HG02642 (cell line): Measurements from ENCODE around the gene OPN3.
"Not testable (repeated sequence)": the region's sequence is repeated elsewhere in the genome, so short reads cannot be mapped to it uniquely, and the experiment has no call there.

Experiments used
- ATAC-seq: cut with Tn5 transposase; IDR thresholded peaks from one replicate; pipeline ENCODE4 v1.9.1; 2021; ENCODE audit warnings: mild to moderate bottlenecking; ENCODE audit not compliant: unreplicated experiment, poor library complexity

The OPN3 gene

GRCh38 chr1:241640149-241640866 lies at the start of gene OPN3, which contains the start of gene CHML:
Gene OPN3, minus strand, starts transcription at chr1:241640369. Its CDS starts 115 bp downstream, at chr1:241640254.
Gene CHML, minus strand, starts transcription at chr1:241640369. Its CDS starts 4,603 bp downstream, at chr1:241635766.
- peak; percentile 92 for ATAC-seq

- ATAC-seq = no peak
Measured at GRCh38 chr1:241688940-241689368, 48.8 kb upstream of the OPN3 start.

GRCh38 chr1:241684108-241684507 lies 43.9 kb upstream of the OPN3 start:
- no peak for ATAC-seq

GRCh38 chr1:241682921-241683320 lies 42.8 kb upstream of the OPN3 start:
- ATAC-seq = no peak

GRCh38 chr1:241681861-241682448 lies 41.8 kb upstream of the OPN3 start:
- ATAC-seq = not testable (repeated sequence)

GRCh38 chr1:241679961-241680360 lies 39.8 kb upstream of the OPN3 start:
- ATAC-seq = no peak

GRCh38 chr1:241679404-241679803 lies 39.2 kb upstream of the OPN3 start:
- ATAC-seq = no peak

- ATAC-seq = no peak
Measured at GRCh38 chr1:241678536-241678935, 38.4 kb upstream of the OPN3 start.

GRCh38 chr1:241677201-241677600 lies 37.0 kb upstream of the OPN3 start:
- ATAC-seq = peak; percentile 91

GRCh38 chr1:241675983-241676382 lies 35.8 kb upstream of the OPN3 start:
- ATAC-seq = no peak

GRCh38 chr1:241674805-241675384 lies 34.7 kb upstream of the OPN3 start:
- ATAC-seq = no peak

- ATAC-seq = no peak
Measured at GRCh38 chr1:241672301-241672700, 32.1 kb upstream of the OPN3 start.

GRCh38 chr1:241666419-241666818 lies 26.2 kb upstream of the OPN3 start:
- no peak for ATAC-seq

- no peak for ATAC-seq
Measured at GRCh38 chr1:241660424-241660972, 20.3 kb upstream of the OPN3 start.

GRCh38 chr1:241659016-241659415 lies 18.8 kb upstream of the OPN3 start:
- not testable (repeated sequence) for ATAC-seq

GRCh38 chr1:241658081-241658793 lies 18.1 kb upstream of the OPN3 start:
- no peak for ATAC-seq

- no peak for ATAC-seq
Measured at GRCh38 chr1:241654641-241655040, 14.5 kb upstream of the OPN3 start.

- ATAC-seq = no peak
Measured at GRCh38 chr1:241654019-241654418, 13.8 kb upstream of the OPN3 start.

- no peak for ATAC-seq
Measured at GRCh38 chr1:241652012-241652411, 11.8 kb upstream of the OPN3 start, which contains the start of gene WDR64. Gene WDR64, plus strand, starts transcription at chr1:241652281. Its CDS starts 204 bp downstream, at chr1:241652485.

GRCh38 chr1:241648159-241648558 lies 8.0 kb upstream of the OPN3 start:
- ATAC-seq = no peak
